ENCODE results near the gene ARL15.

ARL15 gene

GRCh38 chr5:54083245-54083644 lies 227.1 kb downstream of the ARL15 start:
- no peak overlapping the region for H3K4me3 ChIP-seq (ENCODE audit: low read length, poor library complexity, severe bottlenecking)
- no peak overlapping the region for H3K9ac ChIP-seq (ENCODE audit: low read depth, low read length, poor library complexity, severe bottlenecking)
- H3K9me3 ChIP-seq (ENCODE audit: insufficient read depth, low read depth, low read length): no peaks in the 10 kb centered on the region
- no peaks in the 10 kb centered on the region for H3K4me1 ChIP-seq (ENCODE audit: insufficient read depth, low read length, poor library complexity, severe bottlenecking)
- no peak overlapping the region for H2AFZ ChIP-seq (ENCODE audit: low read length)
- H3K9me2 ChIP-seq (replicated peaks; ENCODE audit: low read depth, low read length): no peaks in the 10 kb centered on the region
- no peaks in the 10 kb centered on the region for H3K36me3 ChIP-seq (ENCODE audit: insufficient read depth, low read length)
- H3K4me2 ChIP-seq (ENCODE audit: low read depth, low read length, poor library complexity, severe bottlenecking): no peak overlapping the region
- no peaks in the 10 kb centered on the region for H4K20me1 ChIP-seq (ENCODE audit: insufficient read depth, low read length, poor library complexity, severe bottlenecking)
- TF ChIP-seq CTCF (conservative IDR thresholded peaks at IDR 0.05; ENCODE audit: low read length): no peak
- no peak for TF ChIP-seq EZH2phosphoT487 (IDR thresholded peaks at IDR 0.05; ENCODE audit: borderline replicate concordance)
- no peaks in the 10 kb centered on the region for H3K79me2 ChIP-seq (ENCODE audit: insufficient read depth, low read length)
- no peaks in the 10 kb centered on the region for H3K27me3 ChIP-seq (ENCODE audit: insufficient read depth, low read length, poor library complexity, severe bottlenecking)
- H3F3A ChIP-seq (ENCODE audit: low read depth): no peaks in the 10 kb centered on the region

DNA sequence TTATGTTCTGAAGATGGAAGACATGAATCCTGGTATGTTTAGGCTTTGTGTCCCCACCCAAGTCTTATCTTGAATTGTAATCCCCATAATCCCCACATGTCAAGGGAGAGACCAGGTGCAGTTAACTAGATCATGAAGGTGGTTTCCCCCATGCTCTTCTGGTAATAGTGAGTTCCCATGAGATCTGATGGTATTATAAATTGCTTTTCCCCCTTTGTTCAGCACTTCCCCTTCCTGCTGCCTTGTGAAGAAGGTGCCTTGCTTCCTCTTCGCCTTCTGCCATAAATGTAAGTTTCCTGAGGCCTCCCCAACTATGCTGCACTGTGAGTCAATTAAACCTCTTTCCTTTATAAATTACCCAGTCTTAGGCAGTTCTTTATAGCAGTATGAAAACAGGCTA lies 229.0 kb downstream of the ARL15 start:
- H3F3A ChIP-seq (ENCODE audit: low read depth): no peaks in the 10 kb centered on the region
- H3K79me2 ChIP-seq (ENCODE audit: insufficient read depth, low read length): no peaks in the 10 kb centered on the region
- H3K27me3 ChIP-seq (ENCODE audit: insufficient read depth, low read length, poor library complexity, severe bottlenecking): no peaks in the 10 kb centered on the region
- TF ChIP-seq CTCF (conservative IDR thresholded peaks at IDR 0.05; ENCODE audit: low read length) (no peak), EZH2phosphoT487 (IDR thresholded peaks at IDR 0.05; ENCODE audit: borderline replicate concordance) (no peak)
- H3K4me1 ChIP-seq (ENCODE audit: insufficient read depth, low read length, poor library complexity, severe bottlenecking): no peaks in the 10 kb centered on the region
- H3K9me3 ChIP-seq (ENCODE audit: insufficient read depth, low read depth, low read length): no peaks in the 10 kb centered on the region
- H3K9ac ChIP-seq (ENCODE audit: low read depth, low read length, poor library complexity, severe bottlenecking): no peak overlapping the region
- no peaks in the 10 kb centered on the region for H4K20me1 ChIP-seq (ENCODE audit: insufficient read depth, low read length, poor library complexity, severe bottlenecking)
- H3K4me2 ChIP-seq (ENCODE audit: low read depth, low read length, poor library complexity, severe bottlenecking): no peak overlapping the region
- H3K4me3 ChIP-seq (ENCODE audit: low read length, poor library complexity, severe bottlenecking): no peak overlapping the region
- no peak overlapping the region for H2AFZ ChIP-seq (ENCODE audit: low read length)
- H3K9me2 ChIP-seq (replicated peaks; ENCODE audit: low read depth, low read length): no peaks in the 10 kb centered on the region
- H3K36me3 ChIP-seq (ENCODE audit: insufficient read depth, low read length): no peaks in the 10 kb centered on the region

DNA sequence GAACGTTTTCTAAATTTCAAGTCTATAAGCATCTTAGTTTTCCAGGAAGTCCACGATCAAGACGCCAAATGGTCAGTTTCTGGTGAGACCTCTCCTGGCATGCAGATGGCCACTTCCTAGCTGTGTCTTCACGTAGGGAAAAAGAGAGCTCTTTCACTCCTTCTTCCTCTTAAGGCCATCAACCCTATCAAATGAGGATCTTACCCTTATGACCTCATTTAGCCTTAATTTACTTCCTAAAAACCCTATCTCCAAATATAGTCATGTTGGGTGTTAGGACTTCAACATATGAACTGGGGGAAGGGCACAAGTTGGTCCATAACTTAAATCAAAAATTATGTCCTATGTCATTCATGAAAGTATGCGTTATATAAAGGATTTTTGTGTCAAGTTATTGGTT lies 229.5 kb downstream of the ARL15 start:
- Histone ChIP-seq H2AFZ (ENCODE audit: low read length) (no peak overlapping the region), H3K27me3 (ENCODE audit: insufficient read depth, low read length, poor library complexity, severe bottlenecking) (no peaks in the 10 kb centered on the region), H4K20me1 (ENCODE audit: insufficient read depth, low read length, poor library complexity, severe bottlenecking) (no peaks in the 10 kb centered on the region), H3K4me3 (ENCODE audit: low read length, poor library complexity, severe bottlenecking) (no peak overlapping the region), H3K9me2 (replicated peaks; ENCODE audit: low read depth, low read length) (no peaks in the 10 kb centered on the region), H3K4me1 (ENCODE audit: insufficient read depth, low read length, poor library complexity, severe bottlenecking) (no peaks in the 10 kb centered on the region), H3K4me2 (ENCODE audit: low read depth, low read length, poor library complexity, severe bottlenecking) (no peak overlapping the region), H3K79me2 (ENCODE audit: insufficient read depth, low read length) (no peaks in the 10 kb centered on the region), H3K36me3 (ENCODE audit: insufficient read depth, low read length) (no peaks in the 10 kb centered on the region), H3K9ac (ENCODE audit: low read depth, low read length, poor library complexity, severe bottlenecking) (no peak overlapping the region), H3K9me3 (ENCODE audit: insufficient read depth, low read depth, low read length) (no peaks in the 10 kb centered on the region), H3F3A (ENCODE audit: low read depth) (no peaks in the 10 kb centered on the region)
- TF ChIP-seq EZH2phosphoT487 (IDR thresholded peaks at IDR 0.05; ENCODE audit: borderline replicate concordance): no peak
- no peak for TF ChIP-seq CTCF (conservative IDR thresholded peaks at IDR 0.05; ENCODE audit: low read length)

Measured in Loucy (cell line).